ENCODE measurements around the gene CCDC134. TPM values are rescaled to one million over a fixed set of nuclear protein-coding genes. Genes with fewer than 3 reads are reported as not detected.

Gene CCDC134
- total and polyA plus RNA-seq, 2 of the 13 experiments (the other 11 are each of a cell fraction or from before 2014, with no cell fraction given) = 4.8 to 17.4 TPM

DNA sequence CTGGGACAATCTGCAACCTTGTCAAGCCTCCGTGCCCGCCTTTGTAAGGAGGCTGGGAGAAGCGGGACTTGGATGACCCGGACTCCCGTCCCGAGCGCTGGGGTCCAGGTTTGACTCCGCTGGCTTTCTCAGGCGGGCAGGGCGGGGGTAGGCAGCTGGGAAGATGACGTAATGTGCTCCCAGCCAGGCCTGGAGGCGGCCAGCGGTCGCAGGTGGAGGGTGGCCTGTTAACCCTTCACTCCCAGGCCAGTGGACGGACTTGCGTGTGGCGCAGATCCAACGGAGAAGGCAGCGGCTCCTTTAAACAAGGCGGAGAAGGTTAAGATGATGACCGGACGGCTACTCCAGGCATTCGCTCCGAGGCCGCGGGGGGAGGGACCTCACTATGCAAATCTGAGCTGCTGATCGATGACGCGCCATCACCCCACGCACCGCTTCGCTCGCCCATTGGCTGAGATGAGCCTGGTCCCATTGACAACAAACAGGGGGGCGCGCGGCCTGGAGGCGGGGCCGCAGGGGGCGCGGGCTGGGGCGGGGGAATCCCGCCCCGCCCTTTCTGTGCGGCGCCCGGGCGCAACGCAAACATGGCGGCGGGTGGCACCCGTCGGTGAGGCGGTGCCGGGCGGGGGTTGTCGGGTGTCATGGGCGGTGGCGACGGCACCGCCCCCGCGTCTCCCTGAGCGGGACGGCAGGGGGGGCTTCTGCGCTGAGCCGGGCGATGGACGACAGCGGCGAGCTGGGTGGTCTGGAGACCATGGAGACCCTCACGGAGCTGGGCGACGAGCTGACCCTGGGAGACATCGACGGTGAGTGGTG is 32.3 kb downstream of the CCDC134 start, which contains the start of gene SREBF2 (continued):
- TF ChIP-seq, protein P1, sequence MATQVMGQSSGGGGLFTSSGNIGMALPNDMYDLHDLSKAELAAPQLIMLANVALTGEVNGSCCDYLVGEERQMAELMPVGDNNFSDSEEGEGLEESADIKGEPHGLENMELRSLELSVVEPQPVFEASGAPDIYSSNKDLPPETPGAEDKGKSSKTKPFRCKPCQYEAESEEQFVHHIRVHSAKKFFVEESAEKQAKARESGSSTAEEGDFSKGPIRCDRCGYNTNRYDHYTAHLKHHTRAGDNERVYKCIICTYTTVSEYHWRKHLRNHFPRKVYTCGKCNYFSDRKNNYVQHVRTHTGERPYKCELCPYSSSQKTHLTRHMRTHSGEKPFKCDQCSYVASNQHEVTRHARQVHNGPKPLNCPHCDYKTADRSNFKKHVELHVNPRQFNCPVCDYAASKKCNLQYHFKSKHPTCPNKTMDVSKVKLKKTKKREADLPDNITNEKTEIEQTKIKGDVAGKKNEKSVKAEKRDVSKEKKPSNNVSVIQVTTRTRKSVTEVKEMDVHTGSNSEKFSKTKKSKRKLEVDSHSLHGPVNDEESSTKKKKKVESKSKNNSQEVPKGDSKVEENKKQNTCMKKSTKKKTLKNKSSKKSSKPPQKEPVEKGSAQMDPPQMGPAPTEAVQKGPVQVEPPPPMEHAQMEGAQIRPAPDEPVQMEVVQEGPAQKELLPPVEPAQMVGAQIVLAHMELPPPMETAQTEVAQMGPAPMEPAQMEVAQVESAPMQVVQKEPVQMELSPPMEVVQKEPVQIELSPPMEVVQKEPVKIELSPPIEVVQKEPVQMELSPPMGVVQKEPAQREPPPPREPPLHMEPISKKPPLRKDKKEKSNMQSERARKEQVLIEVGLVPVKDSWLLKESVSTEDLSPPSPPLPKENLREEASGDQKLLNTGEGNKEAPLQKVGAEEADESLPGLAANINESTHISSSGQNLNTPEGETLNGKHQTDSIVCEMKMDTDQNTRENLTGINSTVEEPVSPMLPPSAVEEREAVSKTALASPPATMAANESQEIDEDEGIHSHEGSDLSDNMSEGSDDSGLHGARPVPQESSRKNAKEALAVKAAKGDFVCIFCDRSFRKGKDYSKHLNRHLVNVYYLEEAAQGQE (IDR thresholded peaks at IDR 0.05; ENCODE audit: borderline replicate concordance in 1 of 2, low read depth in 1 of 2, low read length in 2 of 2) = peak; percentile 50 to 87
- TF ChIP-seq, protein P2, sequence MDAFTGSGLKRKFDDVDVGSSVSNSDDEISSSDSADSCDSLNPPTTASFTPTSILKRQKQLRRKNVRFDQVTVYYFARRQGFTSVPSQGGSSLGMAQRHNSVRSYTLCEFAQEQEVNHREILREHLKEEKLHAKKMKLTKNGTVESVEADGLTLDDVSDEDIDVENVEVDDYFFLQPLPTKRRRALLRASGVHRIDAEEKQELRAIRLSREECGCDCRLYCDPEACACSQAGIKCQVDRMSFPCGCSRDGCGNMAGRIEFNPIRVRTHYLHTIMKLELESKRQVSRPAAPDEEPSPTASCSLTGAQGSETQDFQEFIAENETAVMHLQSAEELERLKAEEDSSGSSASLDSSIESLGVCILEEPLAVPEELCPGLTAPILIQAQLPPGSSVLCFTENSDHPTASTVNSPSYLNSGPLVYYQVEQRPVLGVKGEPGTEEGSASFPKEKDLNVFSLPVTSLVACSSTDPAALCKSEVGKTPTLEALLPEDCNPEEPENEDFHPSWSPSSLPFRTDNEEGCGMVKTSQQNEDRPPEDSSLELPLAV (CRISPR knock-in tag; conservative IDR thresholded peaks at IDR 0.05; ENCODE audit: low read depth) = no peak; the same call in 1 of the 2 replicates
- TF ChIP-seq ZFP36 (IDR thresholded peaks at IDR 0.05; ENCODE audit: borderline replicate concordance, low read depth, low read length, partially characterized antibody) (no peak), YY1 (IDR thresholded peaks at IDR 0.05; ENCODE audit: insufficient read depth, insufficient replicate concordance, low read depth, low read length) (peak; percentile 96), BHLHE40 (IDR thresholded peaks at IDR 0.05; ENCODE audit: low read length) (peak; percentile 5; the same call in 1 of the 2 replicates), KAT7 (CRISPR knock-in tag; IDR thresholded peaks at IDR 0.05; ENCODE audit: borderline replicate concordance) (peak; percentile 1; the same call in 1 of the 2 replicates), RXRB (CRISPR knock-in tag; IDR thresholded peaks at IDR 0.05; ENCODE audit: borderline replicate concordance) (peak; percentile 78), ZNF543 (CRISPR knock-in tag; IDR thresholded peaks at IDR 0.05) (peak; percentile 79), ZSCAN21 (CRISPR knock-in tag; IDR thresholded peaks at IDR 0.05; ENCODE audit: borderline replicate concordance) (peak; percentile 81; the same call in 1 of the 2 replicates), CENPT (CRISPR knock-in tag; IDR thresholded peaks at IDR 0.05; ENCODE audit: low read depth) (no peak; the same call in 1 of the 2 replicates), HES4 (CRISPR knock-in tag; IDR thresholded peaks at IDR 0.05; ENCODE audit: borderline replicate concordance) (peak; percentile 18; the same call in 1 of the 2 replicates), TRIM24 (CRISPR knock-in tag; IDR thresholded peaks at IDR 0.05) (no peak)
- TF ChIP-seq, protein P3, sequence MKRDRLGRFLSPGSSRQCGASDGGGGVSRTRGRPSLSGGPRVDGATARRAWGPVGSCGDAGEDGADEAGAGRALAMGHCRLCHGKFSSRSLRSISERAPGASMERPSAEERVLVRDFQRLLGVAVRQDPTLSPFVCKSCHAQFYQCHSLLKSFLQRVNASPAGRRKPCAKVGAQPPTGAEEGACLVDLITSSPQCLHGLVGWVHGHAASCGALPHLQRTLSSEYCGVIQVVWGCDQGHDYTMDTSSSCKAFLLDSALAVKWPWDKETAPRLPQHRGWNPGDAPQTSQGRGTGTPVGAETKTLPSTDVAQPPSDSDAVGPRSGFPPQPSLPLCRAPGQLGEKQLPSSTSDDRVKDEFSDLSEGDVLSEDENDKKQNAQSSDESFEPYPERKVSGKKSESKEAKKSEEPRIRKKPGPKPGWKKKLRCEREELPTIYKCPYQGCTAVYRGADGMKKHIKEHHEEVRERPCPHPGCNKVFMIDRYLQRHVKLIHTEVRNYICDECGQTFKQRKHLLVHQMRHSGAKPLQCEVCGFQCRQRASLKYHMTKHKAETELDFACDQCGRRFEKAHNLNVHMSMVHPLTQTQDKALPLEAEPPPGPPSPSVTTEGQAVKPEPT (CRISPR knock-in tag; IDR thresholded peaks at IDR 0.05; ENCODE audit: low read depth) = 0 out of 2 replicates have a peak, but pooled peaks have one; percentile 53
- TF ChIP-seq, protein P4, sequence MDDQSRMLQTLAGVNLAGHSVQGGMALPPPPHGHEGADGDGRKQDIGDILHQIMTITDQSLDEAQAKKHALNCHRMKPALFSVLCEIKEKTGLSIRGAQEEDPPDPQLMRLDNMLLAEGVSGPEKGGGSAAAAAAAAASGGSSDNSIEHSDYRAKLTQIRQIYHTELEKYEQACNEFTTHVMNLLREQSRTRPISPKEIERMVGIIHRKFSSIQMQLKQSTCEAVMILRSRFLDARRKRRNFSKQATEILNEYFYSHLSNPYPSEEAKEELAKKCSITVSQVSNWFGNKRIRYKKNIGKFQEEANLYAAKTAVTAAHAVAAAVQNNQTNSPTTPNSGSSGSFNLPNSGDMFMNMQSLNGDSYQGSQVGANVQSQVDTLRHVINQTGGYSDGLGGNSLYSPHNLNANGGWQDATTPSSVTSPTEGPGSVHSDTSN (CRISPR knock-in tag; IDR thresholded peaks at IDR 0.05; ENCODE audit: borderline replicate concordance) = no peak
- TF ChIP-seq, protein P5, sequence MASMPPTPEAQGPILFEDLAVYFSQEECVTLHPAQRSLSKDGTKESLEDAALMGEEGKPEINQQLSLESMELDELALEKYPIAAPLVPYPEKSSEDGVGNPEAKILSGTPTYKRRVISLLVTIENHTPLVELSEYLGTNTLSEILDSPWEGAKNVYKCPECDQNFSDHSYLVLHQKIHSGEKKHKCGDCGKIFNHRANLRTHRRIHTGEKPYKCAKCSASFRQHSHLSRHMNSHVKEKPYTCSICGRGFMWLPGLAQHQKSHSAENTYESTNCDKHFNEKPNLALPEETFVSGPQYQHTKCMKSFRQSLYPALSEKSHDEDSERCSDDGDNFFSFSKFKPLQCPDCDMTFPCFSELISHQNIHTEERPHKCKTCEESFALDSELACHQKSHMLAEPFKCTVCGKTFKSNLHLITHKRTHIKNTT (CRISPR knock-in tag; IDR thresholded peaks at IDR 0.05) = no peak
- TF ChIP-seq, protein P6, sequence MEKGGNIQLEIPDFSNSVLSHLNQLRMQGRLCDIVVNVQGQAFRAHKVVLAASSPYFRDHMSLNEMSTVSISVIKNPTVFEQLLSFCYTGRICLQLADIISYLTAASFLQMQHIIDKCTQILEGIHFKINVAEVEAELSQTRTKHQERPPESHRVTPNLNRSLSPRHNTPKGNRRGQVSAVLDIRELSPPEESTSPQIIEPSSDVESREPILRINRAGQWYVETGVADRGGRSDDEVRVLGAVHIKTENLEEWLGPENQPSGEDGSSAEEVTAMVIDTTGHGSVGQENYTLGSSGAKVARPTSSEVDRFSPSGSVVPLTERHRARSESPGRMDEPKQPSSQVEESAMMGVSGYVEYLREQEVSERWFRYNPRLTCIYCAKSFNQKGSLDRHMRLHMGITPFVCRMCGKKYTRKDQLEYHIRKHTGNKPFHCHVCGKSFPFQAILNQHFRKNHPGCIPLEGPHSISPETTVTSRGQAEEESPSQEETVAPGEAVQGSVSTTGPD (CRISPR knock-in tag; IDR thresholded peaks at IDR 0.05) = no peak
